Measurements from ENCODE around the gene TOMM20. TPM values are rescaled to one million over a fixed set of nuclear protein-coding genes. Genes with fewer than 3 reads are reported as not detected.

The TOMM20 gene
- total and polyA plus RNA-seq, 8 donors = 71.6 to 197 (median 184) TPM

DNA sequence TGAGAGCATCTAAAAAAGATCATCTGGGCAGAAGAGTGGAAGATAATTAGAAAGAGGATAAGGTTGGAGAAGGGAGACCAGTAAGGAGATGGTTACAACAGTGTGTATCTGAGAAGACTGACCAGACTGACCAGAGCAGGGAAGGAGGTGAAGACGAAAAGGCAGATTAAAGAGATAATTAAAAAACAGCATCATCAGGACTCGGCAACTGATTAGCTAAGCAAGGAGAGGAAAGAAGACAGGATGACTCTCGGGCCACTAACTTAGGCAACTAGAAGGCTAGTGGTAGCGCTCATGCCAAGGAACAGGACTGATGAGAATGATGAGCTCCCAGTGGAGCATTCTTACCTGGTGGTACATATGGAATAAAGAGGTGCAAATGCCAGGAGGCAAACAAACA is 28.5 kb upstream of the TOMM20 start:
- H3K27me3 ChIP-seq = no peaks in the 10 kb centered on the region
- H3K4me1 ChIP-seq = peaks cover 0 to 41% of the 10 kb centered on the region in 2 donors
- H3K36me3 ChIP-seq = peaks cover 0 to 77% of the 10 kb centered on the region in 2 donors
- H3K4me3 ChIP-seq = no peak overlapping the region
- TF ChIP-seq, protein P1, sequence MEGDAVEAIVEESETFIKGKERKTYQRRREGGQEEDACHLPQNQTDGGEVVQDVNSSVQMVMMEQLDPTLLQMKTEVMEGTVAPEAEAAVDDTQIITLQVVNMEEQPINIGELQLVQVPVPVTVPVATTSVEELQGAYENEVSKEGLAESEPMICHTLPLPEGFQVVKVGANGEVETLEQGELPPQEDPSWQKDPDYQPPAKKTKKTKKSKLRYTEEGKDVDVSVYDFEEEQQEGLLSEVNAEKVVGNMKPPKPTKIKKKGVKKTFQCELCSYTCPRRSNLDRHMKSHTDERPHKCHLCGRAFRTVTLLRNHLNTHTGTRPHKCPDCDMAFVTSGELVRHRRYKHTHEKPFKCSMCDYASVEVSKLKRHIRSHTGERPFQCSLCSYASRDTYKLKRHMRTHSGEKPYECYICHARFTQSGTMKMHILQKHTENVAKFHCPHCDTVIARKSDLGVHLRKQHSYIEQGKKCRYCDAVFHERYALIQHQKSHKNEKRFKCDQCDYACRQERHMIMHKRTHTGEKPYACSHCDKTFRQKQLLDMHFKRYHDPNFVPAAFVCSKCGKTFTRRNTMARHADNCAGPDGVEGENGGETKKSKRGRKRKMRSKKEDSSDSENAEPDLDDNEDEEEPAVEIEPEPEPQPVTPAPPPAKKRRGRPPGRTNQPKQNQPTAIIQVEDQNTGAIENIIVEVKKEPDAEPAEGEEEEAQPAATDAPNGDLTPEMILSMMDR (IDR thresholded peaks at IDR 0.05) = no peak
- no peak overlapping the region for H3K27ac ChIP-seq
- DNase-seq (no peak), ATAC-seq (no peak)
- intact Hi-C loops (cut with DNase I) = no loop called here
- no peaks in the 10 kb centered on the region for H3K9me3 ChIP-seq

DNA sequence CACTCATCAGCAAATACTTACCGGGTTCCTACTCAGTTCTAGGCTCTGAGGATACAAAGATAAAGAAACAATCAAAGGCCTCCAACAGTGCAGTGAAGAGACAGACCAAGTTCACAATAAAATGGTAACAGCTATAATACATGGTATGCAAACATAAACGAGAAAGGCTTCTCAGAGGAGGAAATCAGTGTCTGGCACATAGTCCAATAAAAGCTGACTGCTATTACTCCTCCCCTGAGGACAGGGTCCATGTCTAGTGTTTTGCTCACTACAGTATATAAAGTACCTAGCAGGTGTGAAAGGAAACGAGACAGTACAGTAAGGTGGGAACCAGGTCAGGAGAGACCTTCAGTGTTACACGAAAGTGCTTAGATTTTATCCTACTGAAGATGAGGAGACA is 28.1 kb upstream of the TOMM20 start:
- no peaks in the 10 kb centered on the region for H3K27me3 ChIP-seq
- H3K36me3 ChIP-seq = peaks cover 0 to 81% of the 10 kb centered on the region in 2 donors
- no peaks in the 10 kb centered on the region for H3K9me3 ChIP-seq
- intact Hi-C loops (cut with DNase I) = no loop called here
- no peak overlapping the region for H3K4me3 ChIP-seq
- peaks cover 0 to 36% of the 10 kb centered on the region in 2 donors for H3K4me1 ChIP-seq
- TF ChIP-seq, protein P1 (IDR thresholded peaks at IDR 0.05) = no peak
- no peak overlapping the region for H3K27ac ChIP-seq
- ATAC-seq (no peak), DNase-seq (no peak)

DNA sequence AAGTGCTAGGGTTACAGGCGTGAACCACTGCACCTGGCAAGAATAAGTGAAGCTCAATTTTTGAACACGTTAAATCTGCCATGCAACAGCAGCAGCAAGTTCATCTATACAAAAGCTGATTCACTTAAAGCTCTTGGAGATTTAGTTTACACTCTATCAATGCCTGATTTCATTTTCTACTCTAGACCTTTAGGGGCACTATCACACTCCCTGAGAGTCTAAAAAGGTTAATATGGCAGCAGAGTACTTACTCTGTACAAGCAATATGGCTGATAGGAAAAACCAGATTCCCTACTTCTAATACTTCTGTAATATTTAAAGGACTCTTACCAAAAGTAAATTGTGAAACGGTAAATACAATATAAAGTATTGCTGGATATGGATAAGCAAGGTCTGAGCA is 27.6 kb upstream of the TOMM20 start:
- intact Hi-C loops (cut with DNase I) = no loop called here
- TF ChIP-seq, protein P1 (IDR thresholded peaks at IDR 0.05) = no peak

GRCh38 chr1:235152235-235152634 is 23.6 kb upstream of the TOMM20 start:
- Histone ChIP-seq H3K27me3 (no peaks in the 10 kb centered on the region), H3K27ac (no peak overlapping the region), H3K4me1 (peaks cover 0 to 6% of the 10 kb centered on the region in 2 donors), H3K36me3 (peaks cover 0 to 100% of the 10 kb centered on the region in 2 donors), H3K4me3 (no peak overlapping the region), H3K9me3 (no peaks in the 10 kb centered on the region)
- TF ChIP-seq, protein P1 (IDR thresholded peaks at IDR 0.05) = no peak
- ATAC-seq (no peak), DNase-seq (no peak)
- intact Hi-C loops (cut with DNase I) = no loop called here

More for the DNA sequence above, 27.6 kb upstream of the TOMM20 start:
- H3K36me3 ChIP-seq = peaks cover 0 to 86% of the 10 kb centered on the region in 2 donors
- no peak overlapping the region for H3K4me3 ChIP-seq
- ATAC-seq = no peak
- DNase-seq = no peak
- H3K27ac ChIP-seq = no peak overlapping the region
- no peaks in the 10 kb centered on the region for H3K9me3 ChIP-seq
- peaks cover 0 to 34% of the 10 kb centered on the region in 2 donors for H3K4me1 ChIP-seq
- no peaks in the 10 kb centered on the region for H3K27me3 ChIP-seq

GRCh38 chr1:235151033-235151432 is 22.4 kb upstream of the TOMM20 start:
- H3K4me1 ChIP-seq = no peaks in the 10 kb centered on the region
- no peak overlapping the region for H3K27ac ChIP-seq
- intact Hi-C loops (cut with DNase I) = no loop called here
- no peak overlapping the region for H3K4me3 ChIP-seq
- H3K9me3 ChIP-seq = no peaks in the 10 kb centered on the region
- DNase-seq (no peak), ATAC-seq (no peak)
- no peaks in the 10 kb centered on the region for H3K27me3 ChIP-seq
- TF ChIP-seq, protein P1 (IDR thresholded peaks at IDR 0.05) = no peak
- peaks cover 0 to 100% of the 10 kb centered on the region in 2 donors for H3K36me3 ChIP-seq

Measured in left lung (tissue), 10 donors.